NCI-H1436 (cell line): ENCODE measurements around the gene GPR161.

Experiments
- DNase-seq: peaks from one replicate; lab custom pipeline; 2025; lab: John Stamatoyannopoulos, UW

Gene GPR161

GRCh38 chr1:168105846-168106245 is 30.9 kb downstream of the GPR161 start:
- no peak for DNase-seq

GRCh38 chr1:168104535-168104934 is 32.2 kb downstream of the GPR161 start:
- DNase-seq, result no peak

- no peak for DNase-seq
Observed at GRCh38 chr1:168102487-168102886, 34.2 kb downstream of the GPR161 start.

GRCh38 chr1:168101336-168101735 is 35.4 kb downstream of the GPR161 start:
- no peak for DNase-seq

- no peak for DNase-seq
Observed at GRCh38 chr1:168100315-168101002, 36.3 kb downstream of the GPR161 start.

- no peak for DNase-seq
Observed at GRCh38 chr1:168099337-168099801, 37.4 kb downstream of the GPR161 start.

- no peak for DNase-seq
Observed at GRCh38 chr1:168098534-168099320, 38.0 kb downstream of the GPR161 start.

- no peak for DNase-seq
Observed at GRCh38 chr1:168097921-168098528, 38.7 kb downstream of the GPR161 start.

GRCh38 chr1:168096296-168097165 is 40.2 kb downstream of the GPR161 start:
- no peak for DNase-seq

- no peak for DNase-seq
Observed at GRCh38 chr1:168095476-168095875, 41.3 kb downstream of the GPR161 start.

- DNase-seq, result no peak
Observed at GRCh38 chr1:168093616-168094015, 43.1 kb downstream of the GPR161 start.

GRCh38 chr1:168092566-168093355 is 44.0 kb downstream of the GPR161 start:
- no peak for DNase-seq

GRCh38 chr1:168091720-168092550 is 44.8 kb downstream of the GPR161 start:
- no peak for DNase-seq

- no peak for DNase-seq
Observed at GRCh38 chr1:168091063-168091462, 45.7 kb downstream of the GPR161 start.

GRCh38 chr1:168090395-168090794 is 46.3 kb downstream of the GPR161 start:
- no peak for DNase-seq

- DNase-seq, result no peak
Observed at GRCh38 chr1:168089979-168090337, 46.8 kb downstream of the GPR161 start.

GRCh38 chr1:168089326-168089978 is 47.3 kb downstream of the GPR161 start:
- no peak for DNase-seq

- DNase-seq, result no peak
Observed at GRCh38 chr1:168088511-168089325, 48.0 kb downstream of the GPR161 start.

- DNase-seq, result no peak
Observed at GRCh38 chr1:168087696-168088095, 49.0 kb downstream of the GPR161 start.
